K562 (cell line): Measurements from ENCODE around the gene COX6B2.

Experiments used
- ZBTB1 ChIP-seq: sonication (generic); formaldehyde crosslinking; IDR thresholded peaks from 2 replicates; pipeline ENCODE4 v1.8.1; 2023; ENCODE audit warnings: missing genetic modification reagents, low read depth, mild to moderate bottlenecking, borderline replicate concordance
- ZNF274 ChIP-seq: IDR thresholded peaks from 2 replicates; pipeline ENCODE4 v1.6.1; 2011; ENCODE audit warnings: low read depth, mild to moderate bottlenecking, low read length, moderate library complexity, borderline replicate concordance

GRCh38 chr19:55321466-55322137, 32.9 kb downstream of the COX6B2 start:
- TF ChIP-seq ZBTB1 (CRISPR knock-in tag) (no peak), ZNF274 (no peak)
